Spleen (tissue), 7 donors: ENCODE data around the gene NFIB.

Source experiments
- POLR2A ChIP-seq, 3 donors: fragments of 450-650 bp; IDR thresholded peaks; one replicate each; pipeline ENCODE4 v1.5.1; 2017; ENCODE audit warnings: antibody characterized with exemption in 3 of 3, mild to moderate bottlenecking in 1 of 3
- TF ChIP-seq, protein P1 (sequence below), 11 experiments: fragments of 200-600 bp in 7 of 11; fragments of 450-650 bp in 4 of 11; sonication (generic) in 4 of 11; IDR thresholded peaks in 8 of 11; conservative IDR thresholded peaks in 3 of 11; 1 replicate in 7 of 11; 2 replicates in 4 of 11; pipeline versions ENCODE4 v1.4.0 to v1.8.0; 2016 to 2021; ENCODE audit warnings: antibody characterized with exemption in 11 of 11, inconsistent platforms in 4 of 11, mild to moderate bottlenecking in 1 of 11
- donor health status: DM: no; HTN: no; CAD: no; lungs with moderate emphysema.
- donor health status: DM: no; HTN: no; CAD: no.
- donor health status: DM: no; HTN: no; CAD: no.

DNA sequence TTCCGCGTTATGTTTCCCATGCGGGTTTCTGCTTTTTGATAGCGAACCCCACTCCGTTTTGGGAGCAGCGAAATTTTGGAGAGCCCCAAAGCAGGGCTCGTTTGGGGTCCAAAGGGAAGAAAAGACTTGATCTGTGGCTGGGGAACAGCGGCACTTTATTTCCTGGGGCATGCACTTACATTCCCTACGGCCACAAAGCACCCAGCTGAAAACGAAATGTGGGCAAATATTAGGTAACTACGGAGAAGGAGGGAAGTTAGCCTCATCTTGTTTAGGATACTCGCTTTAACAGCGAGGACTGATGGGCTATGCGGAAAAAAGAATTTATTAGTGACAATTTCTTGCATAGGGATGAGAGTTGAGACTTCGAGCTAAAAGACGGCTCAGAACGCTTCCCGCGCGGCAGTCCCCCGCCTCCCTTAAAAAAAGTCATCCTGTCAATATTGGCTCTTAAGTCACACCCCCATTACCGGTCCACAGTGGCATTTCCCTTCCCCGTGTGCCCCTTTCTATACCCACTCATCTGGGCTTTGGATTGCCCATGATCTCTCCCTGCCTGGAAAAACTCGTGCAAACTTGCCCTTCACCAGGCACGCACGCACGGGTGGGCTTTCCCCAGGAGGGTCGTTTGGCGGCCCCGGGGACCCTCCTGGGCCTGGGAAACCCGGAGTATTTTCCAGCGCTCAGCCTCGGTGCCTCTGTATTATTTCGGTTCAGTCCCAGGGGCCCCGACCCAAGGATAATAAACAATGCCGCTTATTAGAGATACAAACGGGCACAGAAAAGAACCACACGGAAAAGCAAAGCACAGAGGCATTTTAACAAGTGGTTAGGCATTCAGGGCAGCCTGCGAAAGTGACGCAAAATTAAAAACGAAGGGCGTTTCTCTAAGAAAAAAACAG is 35.8 kb upstream of the NFIB start:
- TF ChIP-seq, protein P1, sequence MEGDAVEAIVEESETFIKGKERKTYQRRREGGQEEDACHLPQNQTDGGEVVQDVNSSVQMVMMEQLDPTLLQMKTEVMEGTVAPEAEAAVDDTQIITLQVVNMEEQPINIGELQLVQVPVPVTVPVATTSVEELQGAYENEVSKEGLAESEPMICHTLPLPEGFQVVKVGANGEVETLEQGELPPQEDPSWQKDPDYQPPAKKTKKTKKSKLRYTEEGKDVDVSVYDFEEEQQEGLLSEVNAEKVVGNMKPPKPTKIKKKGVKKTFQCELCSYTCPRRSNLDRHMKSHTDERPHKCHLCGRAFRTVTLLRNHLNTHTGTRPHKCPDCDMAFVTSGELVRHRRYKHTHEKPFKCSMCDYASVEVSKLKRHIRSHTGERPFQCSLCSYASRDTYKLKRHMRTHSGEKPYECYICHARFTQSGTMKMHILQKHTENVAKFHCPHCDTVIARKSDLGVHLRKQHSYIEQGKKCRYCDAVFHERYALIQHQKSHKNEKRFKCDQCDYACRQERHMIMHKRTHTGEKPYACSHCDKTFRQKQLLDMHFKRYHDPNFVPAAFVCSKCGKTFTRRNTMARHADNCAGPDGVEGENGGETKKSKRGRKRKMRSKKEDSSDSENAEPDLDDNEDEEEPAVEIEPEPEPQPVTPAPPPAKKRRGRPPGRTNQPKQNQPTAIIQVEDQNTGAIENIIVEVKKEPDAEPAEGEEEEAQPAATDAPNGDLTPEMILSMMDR (IDR thresholded peaks at IDR 0.05 in 8 of 11, conservative IDR thresholded peaks at IDR 0.05 in 3 of 11) = no peak
- no peak for TF ChIP-seq POLR2A (IDR thresholded peaks at IDR 0.05)
